GM18907 (cell line): ENCODE results near the gene RSAD2.

ENCODE experiments used
- ATAC-seq: cut with Tn5 transposase; IDR thresholded peaks from one replicate; pipeline ENCODE4 v1.9.1; 2021; ENCODE audit warnings: mild to moderate bottlenecking, moderate library complexity; ENCODE audit not compliant: unreplicated experiment

The RSAD2 gene

DNA sequence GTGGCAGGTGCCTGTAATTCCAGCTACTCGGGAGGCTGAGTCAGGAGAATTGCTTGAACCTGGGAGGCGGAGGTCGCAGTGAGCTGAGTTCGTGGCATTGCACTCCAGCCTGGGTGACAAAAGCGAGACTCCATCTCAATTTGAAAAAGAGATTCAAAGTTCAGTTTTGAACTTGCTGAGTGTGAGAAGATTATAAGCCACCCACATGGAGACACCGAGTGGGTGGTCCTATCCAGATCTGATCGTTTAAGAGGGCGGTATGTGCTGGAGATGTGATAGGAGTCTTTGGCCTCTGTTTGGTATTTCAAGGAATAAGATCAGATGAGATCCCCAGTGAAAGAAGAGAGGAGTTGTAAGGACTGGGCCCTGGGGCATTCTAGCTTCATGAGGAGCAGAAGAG lies 65.3 kb downstream of the RSAD2 start:
- no peak for ATAC-seq

DNA sequence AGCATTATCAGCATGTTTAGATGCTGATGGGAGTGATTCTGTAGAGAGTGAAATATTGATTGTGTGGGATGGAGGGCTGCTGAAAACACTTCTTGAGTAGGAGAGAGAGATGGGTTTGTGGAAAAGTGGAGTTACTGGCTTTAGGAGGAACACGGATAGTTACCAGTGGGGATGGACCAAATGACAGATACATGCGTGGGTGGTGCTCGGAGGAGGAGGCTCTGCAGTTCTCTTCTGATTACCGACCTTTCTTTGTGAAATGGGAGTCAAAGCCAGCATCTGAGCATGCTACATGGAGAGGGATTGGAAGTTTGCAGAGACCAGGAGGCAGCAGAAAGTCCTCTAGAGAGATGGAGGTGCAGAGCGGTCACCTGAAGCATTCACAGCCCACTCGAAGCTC lies 65.9 kb downstream of the RSAD2 start:
- ATAC-seq: no peak

DNA sequence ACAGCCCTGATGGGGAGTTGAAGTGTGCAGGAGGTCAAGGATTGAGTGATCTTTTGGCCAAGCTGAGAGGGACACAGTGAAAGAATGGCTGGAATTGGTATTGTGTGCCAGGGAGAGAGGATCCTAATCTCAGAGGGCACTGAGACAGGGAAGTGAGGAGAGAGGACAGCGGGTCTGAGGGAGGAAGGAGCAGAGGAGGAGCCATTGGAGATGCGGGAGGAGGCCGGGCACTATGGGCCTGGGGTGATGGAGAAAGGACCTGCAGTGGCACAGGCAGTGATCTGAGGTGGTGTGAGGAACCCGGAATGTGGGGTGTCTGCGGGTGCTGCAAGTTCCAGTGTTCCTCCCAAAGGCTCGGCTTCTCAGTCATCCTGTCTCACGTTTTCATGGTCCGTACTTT lies 66.4 kb downstream of the RSAD2 start:
- ATAC-seq: no peak

DNA sequence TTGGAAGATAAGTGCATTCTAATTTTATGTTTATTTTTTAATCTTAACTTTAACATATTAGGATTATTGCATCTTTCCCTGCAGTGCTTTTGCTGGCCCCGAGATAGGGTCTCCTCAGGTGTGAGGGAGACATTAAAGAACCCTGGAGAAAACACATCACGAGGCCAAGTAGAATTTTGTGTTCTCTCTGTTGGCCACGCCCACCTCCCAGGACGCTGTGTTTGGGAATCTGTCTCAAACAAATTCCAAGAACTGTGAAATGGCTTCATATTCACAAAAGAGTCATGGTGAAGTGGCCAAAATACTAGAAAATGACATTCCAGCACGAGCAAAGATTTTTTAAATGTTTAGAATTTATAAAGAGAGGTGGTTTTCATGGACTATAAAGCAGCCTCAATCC lies 67.0 kb downstream of the RSAD2 start:
- ATAC-seq: no peak

DNA sequence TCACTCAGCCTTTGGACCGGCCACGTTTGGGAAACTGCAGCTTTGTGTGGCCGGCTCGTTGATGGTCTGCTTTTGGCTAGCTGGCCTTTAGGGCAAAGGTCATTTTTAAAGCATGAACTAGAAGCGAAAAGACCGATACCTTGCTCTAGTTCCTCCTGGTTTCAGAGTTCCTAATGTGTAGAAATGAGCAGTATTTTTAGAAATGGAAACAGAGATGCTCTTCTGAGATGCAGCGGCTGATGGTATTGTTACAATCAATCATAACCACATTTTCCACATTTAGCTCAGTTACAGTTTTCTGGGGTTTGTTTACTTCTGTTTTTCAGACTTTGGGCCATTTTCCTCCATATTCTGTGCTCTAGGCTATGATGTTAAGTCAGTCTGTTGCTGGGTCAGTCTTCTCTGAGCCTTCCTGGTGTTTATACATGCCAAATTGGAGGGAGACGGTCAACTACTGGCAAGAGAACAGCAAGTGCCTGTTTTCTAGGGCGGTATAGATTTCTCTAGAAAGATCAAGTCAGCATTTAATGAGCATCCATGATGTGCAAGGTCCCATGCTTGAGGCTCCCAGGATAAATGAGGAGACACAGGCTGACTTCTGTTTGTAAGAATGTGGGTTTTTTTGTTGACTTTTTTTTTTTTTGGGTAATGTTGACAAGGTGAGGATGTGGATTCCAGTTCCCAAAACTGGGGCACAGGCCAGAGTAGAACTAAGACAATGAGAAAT lies 67.7 kb downstream of the RSAD2 start:
- peak; percentile 91 for ATAC-seq

DNA sequence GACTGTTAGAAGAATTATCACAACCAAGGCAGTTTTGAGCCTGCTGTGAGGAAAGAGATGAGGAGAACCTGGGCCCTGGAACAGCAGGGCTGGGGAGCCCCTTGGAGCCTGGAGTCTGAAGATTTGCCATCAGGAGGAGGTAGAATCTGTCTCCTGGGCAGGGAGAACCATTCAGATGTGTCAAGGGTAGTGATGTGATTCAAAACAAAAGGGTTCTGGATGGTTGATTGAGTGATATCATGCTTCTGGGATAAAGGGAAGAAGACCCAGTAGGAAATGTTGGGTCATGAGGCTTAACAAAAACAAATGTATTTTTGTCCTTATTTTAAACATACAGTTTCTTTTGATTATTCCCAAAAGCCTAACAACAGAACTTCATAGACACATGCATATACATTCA lies 68.2 kb downstream of the RSAD2 start:
- no peak for ATAC-seq

DNA sequence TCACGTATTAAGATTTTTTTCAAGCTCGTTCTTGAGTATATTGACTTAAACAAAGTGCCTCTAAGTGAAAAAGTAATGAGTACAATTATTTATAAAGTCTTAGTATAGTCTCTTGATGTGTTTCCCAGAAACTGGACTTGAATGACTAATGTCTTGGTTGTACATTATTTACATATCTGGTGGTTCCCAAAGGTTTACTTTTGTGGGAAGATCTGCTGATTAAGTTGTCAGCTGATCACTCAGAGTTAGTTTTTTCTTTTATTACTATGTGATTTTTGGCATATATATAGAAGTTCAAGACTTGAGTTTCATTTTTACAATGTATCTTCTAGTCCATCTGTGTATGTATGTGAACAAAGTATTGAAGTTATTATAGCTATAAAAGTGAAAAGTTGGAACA lies 69.1 kb downstream of the RSAD2 start:
- ATAC-seq: no peak
